AG04449 (cell line): ENCODE data around the gene MC3R.

ENCODE experiments used
- CTCF ChIA-PET: fragments of 350-600 bp; formaldehyde crosslinking; extraction: SDS; loops from one replicate; lab custom pipeline; 2021; ENCODE audit warnings: antibody characterized with exemption; lab: Yijun Ruan, JAX
- POLR2A ChIA-PET: fragments of 400-600, 350-600 bp; formaldehyde crosslinking; extraction: SDS; loops from one replicate; lab custom pipeline; 2020; ENCODE audit warnings: antibody characterized with exemption, inconsistent platforms; lab: Yijun Ruan, JAX
- DNase-seq: peaks from one replicate; pipeline ENCODE4 v3.0.0-alpha.2; 2010; ENCODE audit warnings: low read depth, low spot score
- H3K4me3 ChIP-seq: 2 replicates; pipeline ENCODE4 v1.5.1; 2011; ENCODE audit warnings: low read depth, mild to moderate bottlenecking, control low read depth, low read length
- CTCF ChIP-seq: IDR thresholded peaks from one replicate; pipeline ENCODE4 v1.5.1; 2011; ENCODE audit warnings: mild to moderate bottlenecking, moderate library complexity, low read length, control low read depth, inconsistent platforms; ENCODE audit not compliant: insufficient read depth; ENCODE audit errors: missing control alignments

The MC3R gene

GRCh38 chr20:56259948-56260347 is 11.4 kb downstream of the MC3R start:
- DNase-seq: no peak
- TF ChIP-seq CTCF: no peak
- ChIA-PET CTCF (interaction anchor here (0.5 to 2.0 kb wide), 2 partner anchors 12 to 69 kb away, joined by 3 to 6 read pairs; partner anchors contain the start of gene MC3R), POLR2A (no interaction called here)
- H3K4me3 ChIP-seq: no peak overlapping the region

GRCh38 chr20:56268536-56268935 is 20.0 kb downstream of the MC3R start:
- POLR2A ChIA-PET: no interaction called here
- no peak for TF ChIP-seq CTCF
- CTCF ChIA-PET: no interaction called here

GRCh38 chr20:56271974-56272373 is 23.4 kb downstream of the MC3R start:
- ChIA-PET POLR2A (no interaction called here), CTCF (no interaction called here)
- DNase-seq: no peak
- H3K4me3 ChIP-seq: no peak overlapping the region
- TF ChIP-seq CTCF: no peak

More at GRCh38 chr20:56268536-56268935, 20.0 kb downstream of the MC3R start:
- DNase-seq: no peak
- H3K4me3 ChIP-seq: no peak overlapping the region

GRCh38 chr20:56273491-56273890 is 25.0 kb downstream of the MC3R start:
- no peak for DNase-seq
- no peak overlapping the region for H3K4me3 ChIP-seq
- TF ChIP-seq CTCF: no peak
- ChIA-PET POLR2A (no interaction called here), CTCF (no interaction called here)

- CTCF ChIA-PET: no interaction called here
- no peak for TF ChIP-seq CTCF
- no peak for DNase-seq
- H3K4me3 ChIP-seq: no peak overlapping the region
- POLR2A ChIA-PET: no interaction called here
Observed at GRCh38 chr20:56274156-56274555, 25.6 kb downstream of the MC3R start.

GRCh38 chr20:56278196-56278595 is 29.7 kb downstream of the MC3R start:
- no peak for DNase-seq
- TF ChIP-seq CTCF: no peak
- CTCF ChIA-PET: no interaction called here
- POLR2A ChIA-PET: no interaction called here
- no peak overlapping the region for H3K4me3 ChIP-seq

GRCh38 chr20:56285496-56285895 is 37.0 kb downstream of the MC3R start:
- TF ChIP-seq CTCF: no peak
- DNase-seq: no peak
- no peak overlapping the region for H3K4me3 ChIP-seq
- ChIA-PET CTCF (no interaction called here), POLR2A (no interaction called here)
